NCI-H446 treated with DMSO at 0.1 percent for 48 hours (cell line): ENCODE results near the gene PRSS2.

Source experiments
- DNase-seq: peaks from one replicate; lab custom pipeline; 2025; lab: John Stamatoyannopoulos, UW

PRSS2 gene

DNA sequence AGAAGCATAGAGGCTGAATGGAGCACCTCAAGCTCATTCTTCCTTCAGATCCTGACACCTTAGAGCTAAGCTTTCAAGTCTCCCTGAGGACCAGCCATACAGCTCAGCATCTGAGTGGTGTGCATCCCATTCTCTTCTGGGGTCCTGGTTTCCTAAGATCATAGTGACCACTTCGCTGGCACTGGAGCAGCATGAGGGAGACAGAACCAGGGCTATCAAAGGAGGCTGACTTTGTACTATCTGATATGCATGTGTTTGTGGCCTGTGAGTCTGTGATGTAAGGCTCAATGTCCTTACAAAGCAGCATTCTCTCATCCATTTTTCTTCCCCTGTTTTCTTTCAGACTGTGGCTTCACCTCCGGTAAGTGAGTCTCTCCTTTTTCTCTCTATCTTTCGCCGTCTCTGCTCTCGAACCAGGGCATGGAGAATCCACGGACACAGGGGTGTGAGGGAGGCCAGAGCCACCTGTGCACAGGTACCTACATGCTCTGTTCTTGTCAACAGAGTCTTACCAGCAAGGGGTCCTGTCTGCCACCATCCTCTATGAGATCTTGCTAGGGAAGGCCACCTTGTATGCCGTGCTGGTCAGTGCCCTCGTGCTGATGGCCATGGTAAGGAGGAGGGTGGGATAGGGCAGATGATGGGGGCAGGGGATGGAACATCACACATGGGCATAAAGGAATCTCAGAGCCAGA lies 31.0 kb downstream of the PRSS2 start:
- no peak for DNase-seq

DNA sequence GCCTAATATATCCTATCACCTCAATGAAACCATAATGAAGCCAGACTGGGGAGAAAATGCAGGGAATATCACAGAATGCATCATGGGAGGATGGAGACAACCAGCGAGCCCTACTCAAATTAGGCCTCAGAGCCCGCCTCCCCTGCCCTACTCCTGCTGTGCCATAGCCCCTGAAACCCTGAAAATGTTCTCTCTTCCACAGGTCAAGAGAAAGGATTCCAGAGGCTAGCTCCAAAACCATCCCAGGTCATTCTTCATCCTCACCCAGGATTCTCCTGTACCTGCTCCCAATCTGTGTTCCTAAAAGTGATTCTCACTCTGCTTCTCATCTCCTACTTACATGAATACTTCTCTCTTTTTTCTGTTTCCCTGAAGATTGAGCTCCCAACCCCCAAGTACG lies 31.5 kb downstream of the PRSS2 start:
- no peak for DNase-seq

DNA sequence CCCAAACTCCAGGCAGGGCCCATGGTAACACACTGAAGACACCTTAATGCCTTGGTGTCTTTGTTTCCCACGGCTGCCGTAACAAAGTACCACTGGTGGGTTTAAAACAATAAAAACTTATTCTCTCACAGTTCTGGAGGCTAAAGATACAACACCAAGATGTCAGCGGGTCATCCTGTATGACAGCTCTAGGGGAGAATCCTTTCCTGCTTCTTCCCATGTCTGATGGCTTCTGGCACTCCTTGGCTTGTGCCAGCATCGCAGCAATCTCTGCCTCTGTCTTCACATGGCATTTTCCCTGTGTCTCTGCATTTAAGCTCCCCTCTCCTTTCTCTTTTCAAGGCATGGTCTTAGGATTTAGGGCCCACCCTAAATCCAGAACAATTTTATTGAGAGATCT lies 33.1 kb downstream of the PRSS2 start:
- DNase-seq = no peak

DNA sequence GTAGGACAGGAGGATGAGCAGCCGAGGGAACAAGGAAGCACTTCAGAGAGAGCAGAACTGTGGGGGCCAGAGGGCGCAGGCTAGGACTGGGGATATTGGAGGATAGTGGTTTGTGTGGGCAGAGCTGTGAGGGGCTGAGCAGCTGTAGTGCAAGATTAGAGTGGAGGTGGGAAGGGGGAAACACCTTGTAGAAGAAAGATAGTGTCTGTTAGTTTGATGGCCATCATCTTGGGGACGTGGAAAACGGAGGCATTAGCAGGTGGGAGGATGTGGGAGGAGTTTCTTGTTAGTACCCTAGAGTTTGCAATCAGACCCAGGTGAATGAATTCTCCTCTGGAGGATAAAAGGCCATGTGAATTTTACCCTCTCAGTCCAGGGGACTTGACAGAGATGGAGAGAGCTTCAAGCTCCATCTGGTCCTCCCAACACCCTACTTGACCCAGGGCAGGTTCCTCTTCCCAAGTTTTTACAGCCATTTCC lies 34.0 kb downstream of the PRSS2 start:
- DNase-seq = no peak

DNA sequence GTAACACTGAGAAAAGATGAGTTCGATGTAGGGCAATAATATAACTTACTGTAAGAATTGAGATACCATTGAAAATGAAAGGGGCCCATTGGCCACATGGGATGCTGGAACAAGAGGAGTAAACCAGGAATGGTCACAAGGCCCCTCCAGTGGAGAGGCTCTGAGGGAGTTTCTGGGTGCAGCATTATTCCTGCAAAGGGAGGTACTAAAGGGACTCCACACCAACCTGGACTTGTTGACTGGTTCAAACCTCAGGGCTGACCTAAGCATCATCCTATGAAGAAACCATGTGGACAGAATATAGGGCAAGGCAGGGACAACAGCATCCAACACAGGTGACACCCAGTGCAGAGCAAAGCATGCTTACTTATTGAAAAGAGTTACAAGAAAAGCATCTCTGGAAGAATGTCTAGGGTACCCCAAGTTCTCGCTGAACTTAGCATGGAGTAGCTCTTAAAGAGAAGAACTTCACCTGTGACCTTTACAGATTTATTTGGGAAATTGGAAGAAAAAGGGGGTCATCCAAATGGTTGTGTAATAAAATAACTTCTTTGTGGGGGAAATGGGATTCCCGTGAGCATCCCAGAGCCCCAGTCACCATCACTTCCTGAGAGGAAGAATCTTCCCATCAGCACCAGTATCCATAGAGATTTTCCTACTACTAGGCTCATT lies 34.7 kb downstream of the PRSS2 start:
- no peak for DNase-seq

DNA sequence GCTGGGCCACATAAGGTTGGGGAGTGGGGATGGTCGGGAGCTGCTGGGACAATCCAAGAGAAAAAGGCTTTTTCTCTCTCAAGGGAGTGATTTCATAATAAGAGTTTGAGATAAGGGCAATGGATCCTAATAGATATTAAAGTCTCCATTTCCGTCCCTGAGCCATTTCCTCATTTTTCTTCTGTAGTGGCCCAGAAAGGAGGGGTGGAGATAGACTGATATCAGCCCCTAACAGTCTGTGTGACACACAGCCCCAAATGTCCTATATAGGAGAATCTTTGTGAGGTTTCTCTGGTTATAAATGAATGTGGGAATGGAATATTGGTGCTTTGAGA lies 35.2 kb downstream of the PRSS2 start:
- no peak for DNase-seq

DNA sequence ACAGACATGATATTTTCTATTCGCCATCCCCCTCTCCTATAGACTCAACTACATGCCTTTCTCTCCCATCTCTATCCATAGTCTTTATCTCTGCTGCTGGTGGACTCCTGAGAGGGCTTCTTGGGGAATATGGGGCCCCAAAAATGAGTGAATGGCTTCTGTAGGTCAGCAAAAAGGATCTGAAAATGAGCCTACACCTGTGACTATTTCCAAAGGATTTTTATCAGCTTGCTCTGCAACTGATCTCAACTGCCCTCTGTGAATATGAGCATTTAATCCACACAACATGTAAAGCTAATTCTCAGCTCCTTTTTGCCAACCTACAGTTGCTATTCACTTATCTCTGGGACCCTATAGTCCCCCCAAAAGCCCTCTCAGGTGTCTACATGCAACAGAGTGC lies 36.2 kb downstream of the PRSS2 start:
- no peak for DNase-seq

DNA sequence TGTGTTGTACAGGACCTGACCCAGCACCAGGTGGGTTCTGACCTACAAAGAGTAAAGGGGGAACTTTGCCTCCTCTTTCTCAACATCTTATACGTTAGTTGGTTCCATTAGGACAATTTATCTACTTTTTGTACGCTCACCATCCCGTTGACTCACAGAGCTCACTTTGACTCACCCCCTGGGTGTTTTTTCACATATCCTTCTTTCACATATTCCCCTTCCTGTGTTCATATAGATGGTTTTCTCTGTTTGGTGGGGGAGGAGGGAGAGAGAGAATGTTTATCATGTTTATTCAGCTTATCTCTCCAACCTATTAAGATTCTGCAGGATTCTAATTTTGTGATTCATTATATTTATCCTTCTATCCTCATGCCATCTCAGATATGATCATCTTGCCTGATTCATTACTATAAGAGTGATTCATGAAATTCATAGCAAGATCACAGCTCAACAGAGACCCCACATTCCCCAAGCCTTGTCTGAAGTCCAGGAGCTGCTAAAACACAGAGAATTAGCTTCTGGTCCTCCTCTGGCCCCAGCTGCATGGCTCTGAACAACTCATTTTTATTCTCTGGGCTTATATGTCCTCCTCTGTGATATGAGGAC lies 37.2 kb downstream of the PRSS2 start:
- no peak for DNase-seq

DNA sequence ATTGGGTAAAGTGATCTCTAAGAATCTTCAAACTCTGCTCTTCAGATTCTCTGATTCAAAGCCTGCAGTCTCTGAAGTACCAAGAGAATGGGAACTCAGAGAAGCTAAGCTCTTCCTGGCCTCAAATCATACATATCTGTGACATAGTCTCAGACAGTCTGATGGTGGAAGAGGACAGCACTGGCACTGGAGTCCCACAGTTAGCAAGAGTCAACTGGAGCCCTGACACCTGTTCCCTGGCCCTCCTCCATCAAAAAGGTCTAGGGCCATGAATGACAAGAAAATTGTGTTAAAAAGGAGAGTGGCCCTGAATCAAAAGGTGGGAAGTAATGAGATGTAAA lies 37.7 kb downstream of the PRSS2 start:
- no peak for DNase-seq

DNA sequence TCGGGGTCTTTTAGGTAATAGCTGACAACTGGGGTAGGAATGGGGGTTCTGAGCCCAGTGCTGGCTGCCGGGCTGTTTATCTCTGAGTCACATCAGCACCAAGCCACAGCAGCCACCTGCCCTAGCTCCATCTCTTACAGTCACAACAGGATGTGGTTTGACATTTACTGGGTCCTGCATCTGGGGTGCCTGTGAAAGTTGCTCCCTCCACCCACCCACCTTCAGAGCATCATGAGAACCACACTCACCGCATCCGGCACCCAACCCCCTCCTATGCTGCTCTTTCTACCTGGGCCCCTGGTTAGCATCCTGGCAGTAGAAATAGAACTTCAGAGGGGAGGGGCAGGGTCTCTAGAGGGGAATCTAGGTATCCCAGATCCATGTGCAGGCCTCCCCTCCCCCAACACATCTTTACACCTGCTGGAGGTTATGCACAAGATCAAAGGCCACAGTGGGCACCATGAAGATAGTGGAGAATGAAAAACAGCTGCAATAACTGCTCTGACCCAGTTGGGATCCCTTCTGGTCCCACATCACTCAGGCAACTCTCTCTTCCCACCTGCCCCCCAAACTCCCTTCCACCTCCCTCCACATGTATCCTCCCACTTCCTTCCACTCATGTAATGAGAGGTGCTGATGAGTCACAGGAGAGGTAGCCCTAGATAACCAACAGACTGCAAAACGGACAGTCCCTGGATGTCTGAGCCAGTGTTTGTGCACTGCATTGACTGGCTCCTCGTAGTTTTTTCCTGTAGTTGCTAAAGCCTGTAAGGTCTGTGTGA lies 38.2 kb downstream of the PRSS2 start:
- DNase-seq = no peak

DNA sequence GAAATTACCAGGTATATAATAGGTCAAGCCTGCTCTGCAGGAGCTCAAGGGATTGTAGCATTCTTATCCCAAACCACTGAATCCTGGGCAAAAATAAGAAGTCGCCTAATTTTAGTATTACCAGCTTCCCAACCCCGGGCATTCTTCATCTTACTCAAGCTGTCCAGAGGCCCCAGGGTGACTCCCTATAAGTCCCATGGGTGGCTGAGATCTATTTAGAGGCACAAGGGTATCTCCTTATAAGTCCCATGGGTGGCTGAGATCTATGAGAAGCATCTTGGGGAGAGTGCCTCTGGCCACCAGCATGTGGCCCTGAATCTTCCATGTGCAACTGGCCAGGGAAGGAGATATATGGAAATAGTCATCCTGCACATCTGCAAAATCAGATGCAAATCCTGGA lies 38.9 kb downstream of the PRSS2 start:
- no peak for DNase-seq

DNA sequence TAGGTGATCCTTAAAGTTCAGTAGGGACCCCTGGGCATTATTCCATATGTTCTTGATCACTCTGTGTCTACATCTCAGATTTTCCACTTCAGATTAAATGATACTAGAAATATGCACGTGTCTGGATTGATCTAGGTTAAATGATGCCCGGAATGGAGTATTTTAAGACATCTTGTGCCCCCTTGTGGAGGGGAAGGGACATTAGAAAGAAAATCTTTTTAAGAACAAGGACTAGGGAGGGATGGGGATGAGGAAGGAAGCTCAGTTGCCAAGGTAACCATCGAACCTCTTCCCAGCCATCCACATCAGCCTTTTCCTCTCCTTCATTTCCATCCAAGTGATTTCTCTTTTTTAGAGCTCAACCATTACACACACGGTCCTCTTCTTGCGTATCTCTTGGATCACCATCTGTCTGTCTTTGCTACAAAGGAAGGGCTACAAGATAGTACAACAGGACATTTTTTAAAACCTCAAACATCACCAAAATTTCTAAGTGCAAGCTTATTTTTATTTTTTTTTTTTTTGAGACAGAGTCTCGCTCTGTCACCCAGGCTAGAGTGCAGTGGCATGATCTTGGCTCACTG lies 40.5 kb downstream of the PRSS2 start:
- no peak for DNase-seq

DNA sequence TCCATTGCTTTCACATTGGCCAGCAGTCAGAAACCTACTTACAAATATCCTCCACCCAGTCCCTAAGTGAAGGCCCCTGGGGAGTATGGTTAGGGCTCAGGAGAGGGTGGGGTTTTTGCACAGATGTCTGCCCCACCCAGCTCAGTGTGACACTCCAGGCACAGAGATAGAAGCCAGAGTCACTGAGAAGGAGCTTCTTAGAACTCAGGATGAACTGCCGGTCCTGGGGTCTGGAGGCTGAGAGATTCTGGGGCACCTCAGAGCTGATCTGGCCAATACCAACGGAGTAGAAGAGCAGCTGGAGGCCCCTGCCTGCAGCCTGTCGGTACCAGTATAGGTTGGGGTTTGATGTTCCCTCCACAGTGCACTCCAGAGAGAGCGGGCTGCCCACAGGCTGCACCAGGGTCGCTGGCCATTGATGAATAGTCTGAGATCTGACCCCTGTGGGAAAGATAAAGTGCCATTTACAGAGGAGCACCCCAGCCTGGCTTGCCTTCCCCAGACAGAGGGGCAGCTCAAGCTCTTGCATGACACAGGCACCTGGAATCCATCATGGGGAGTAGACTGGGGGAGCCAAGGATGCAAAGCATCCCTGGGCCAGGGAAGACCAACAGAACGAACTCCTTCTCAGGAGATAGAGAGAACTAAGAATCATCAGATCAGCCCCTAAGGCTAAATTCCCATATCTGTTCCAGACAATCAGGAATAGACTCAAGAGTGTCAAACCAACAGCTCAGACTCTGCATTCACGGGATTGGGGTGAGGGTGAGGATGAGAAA lies 41.9 kb downstream of the PRSS2 start:
- DNase-seq = no peak

DNA sequence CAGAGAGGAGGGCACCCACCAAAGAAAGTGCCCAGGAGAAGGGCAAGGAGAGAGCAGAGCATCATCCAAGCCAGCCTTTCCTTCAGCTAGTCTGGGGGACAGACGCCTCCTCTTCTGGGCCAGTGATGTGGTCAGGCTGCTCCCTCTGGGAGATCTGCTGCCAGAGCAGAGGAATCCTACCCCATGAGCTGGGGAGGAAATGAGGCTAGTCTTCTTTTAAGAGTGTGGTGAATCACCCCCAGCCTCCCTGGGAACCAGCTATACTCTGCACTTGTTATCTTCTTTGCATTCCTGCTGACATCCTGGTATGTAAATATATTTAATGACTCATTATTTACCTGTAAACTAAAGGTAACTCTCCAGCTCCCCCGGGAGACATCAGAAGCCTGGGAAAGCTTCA lies 42.5 kb downstream of the PRSS2 start:
- no peak for DNase-seq

DNA sequence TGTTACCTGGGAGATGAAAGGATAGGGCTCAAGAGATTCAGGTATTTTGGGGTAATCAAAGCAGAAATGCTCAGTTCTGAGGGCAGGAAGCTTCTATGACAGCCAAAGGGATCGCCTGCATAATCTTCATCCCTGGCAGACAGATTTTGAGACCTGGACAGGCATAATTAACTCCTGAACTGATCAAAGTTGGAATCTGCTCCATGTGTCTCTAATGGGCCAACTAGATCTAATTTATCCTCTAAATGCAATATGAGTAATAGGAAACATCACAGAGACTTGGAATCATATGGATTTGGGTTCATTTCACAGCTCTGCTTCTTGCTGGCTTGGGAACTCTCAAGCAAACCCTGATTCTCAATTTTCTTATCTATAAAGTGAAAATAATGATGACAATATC lies 42.9 kb downstream of the PRSS2 start:
- DNase-seq = no peak

DNA sequence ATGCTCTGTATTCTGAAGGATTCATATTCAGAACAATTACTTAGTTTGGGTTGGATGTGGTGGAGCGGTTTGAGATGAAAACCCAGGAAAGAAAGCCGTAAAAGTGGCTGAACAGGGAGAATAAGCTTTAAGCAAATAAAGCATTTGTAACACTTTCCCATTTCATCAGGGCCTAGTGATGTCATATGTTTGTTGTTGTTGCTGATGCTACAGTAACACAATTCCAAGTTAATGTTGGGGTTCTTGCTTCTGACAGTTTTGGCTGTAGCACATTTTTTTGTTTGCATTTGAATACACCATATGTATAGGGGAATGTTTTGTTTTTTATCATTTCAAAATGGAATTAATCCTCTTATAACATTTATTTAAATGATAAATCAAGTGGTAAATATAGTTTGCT lies 43.7 kb downstream of the PRSS2 start:
- no peak for DNase-seq

DNA sequence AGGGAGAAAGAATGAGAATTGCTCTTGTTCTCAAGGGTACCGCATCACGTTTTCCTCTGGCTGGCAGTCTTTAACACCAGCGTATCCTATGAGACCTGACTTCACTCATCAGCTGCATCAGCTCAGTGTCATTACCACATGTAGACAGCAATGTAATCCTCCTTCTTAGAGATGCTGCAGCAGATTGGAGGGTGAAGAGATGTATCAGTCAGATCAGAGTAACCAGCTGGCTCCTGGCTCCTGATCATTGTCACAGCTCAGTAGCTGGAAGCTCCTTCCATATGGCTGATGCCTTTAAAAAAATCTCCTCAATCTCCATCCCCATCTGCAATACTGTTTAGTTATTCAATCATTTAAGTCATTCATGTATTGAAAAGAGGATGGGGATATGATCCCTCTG lies 44.4 kb downstream of the PRSS2 start:
- no peak for DNase-seq

DNA sequence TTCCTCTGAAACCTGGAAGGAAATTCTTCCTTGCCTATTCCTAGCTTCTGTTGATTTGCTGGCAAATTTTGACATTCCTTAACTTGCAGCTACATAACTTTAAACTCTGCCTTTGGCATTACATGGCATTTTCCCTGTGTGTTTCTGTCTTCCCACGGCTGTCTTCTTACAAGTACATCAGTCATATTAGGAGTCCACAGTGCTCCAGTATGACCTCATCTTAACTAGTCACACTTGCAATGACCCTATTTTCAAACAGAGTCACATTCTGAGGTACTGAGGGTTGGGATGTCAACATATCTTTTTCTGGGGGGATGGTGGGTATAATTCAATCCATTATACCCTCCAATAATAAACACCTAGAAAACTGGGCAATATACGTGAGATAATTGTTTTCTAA lies 46.7 kb downstream of the PRSS2 start:
- DNase-seq = no peak

DNA sequence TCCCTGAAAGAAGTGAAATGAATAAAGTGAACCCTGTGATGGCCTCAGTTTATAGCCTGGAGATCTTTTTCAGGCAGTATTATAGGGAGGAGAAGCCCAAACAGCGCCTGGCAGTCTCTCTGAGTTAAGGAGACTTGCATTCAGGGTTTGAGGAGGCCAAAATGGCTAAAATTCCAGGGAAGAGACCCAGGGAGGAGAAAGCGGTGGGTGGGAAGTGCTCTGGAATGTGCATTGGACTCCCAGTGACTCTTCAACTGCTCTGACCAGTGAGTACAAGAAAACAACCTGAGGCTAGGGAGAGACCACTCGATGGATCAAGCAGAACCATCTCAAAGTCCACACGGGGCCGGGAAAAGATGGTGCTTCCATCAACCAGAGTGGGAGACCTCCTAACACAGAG lies 48.8 kb downstream of the PRSS2 start:
- DNase-seq = no peak

DNA sequence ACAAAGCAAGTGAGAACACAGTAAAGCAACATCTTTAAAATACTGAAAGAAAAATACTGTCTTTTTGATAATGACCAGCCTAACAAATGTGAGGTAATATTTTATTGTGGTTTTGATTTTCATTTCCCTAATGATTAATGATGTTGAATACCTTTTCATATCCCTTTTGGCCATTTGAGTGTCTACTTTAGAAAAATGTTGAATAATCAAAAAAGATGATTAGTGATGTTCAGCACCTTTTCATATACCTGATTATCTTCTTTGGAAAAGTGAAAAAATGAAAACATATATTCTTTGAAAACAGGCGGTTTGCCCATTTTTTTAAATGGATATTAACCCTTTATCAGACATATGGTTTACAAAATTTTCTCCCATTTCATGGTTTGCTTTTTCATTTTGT lies 51.9 kb downstream of the PRSS2 start:
- DNase-seq = no peak
